GM21825 (cell line): ENCODE data around the gene MRPL58.
A peak's percentile ranks its signal among the peaks of the same experiment; 100 is the strongest.

Source experiments
- ATAC-seq: cut with Tn5 transposase; IDR thresholded peaks from one replicate; pipeline ENCODE4 v1.9.1; 2021; ENCODE audit warnings: mild to moderate bottlenecking, moderate library complexity; ENCODE audit not compliant: unreplicated experiment

Gene MRPL58

DNA sequence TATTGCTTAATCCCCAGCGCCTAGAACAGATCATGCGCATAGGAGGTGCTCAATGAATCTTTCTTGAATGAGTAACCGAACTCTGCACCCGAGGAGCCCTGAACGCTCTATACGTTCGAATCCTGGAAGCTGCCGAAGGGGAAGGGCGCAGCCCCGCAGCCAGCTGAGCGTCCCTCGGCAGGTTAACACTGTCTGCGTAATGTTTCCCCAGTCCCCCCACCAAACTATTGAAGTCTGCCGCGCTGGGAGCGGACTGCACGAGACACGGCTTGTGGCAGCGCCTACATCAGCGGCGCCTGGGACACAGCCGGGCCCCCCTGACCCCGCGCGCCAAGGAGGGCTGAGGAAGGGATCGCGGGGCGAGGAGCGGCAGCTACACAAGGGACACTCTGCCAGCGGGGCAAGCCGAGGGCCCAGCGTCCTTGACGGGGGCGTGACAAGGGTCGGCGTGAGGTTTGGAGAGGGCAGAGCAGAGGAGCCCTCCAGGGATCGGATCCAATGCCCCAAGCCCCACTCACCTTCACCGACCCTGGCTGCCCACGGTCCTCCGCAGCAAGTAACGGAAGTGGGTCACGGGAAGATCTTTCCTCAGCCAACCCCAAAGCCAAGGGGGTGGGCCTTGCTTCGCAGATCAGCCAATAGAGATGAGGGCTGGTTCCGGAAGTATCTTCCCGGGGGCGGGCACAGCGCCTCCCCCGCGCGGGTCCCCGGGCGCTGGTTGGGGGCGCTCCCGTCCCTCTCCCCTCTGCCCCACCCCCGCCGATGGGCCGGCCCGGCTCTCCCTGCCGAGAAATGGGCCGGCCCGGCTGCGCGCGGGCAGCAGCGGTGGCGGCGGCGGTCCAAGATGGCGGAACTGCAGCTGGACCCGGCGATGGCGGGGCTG lies 34.2 kb downstream of the MRPL58 start, which contains the start of the genes ATP5PD and KCTD2:
TSS of gene ATP5PD (minus strand) at position 563 of the 883 bp plus-strand sequence. CDS start 4,319 bp downstream, outside the sequence.
TSS of gene KCTD2 (plus strand) at position 819 of the 883 bp plus-strand sequence. CDS start at position 845, 26 bp downstream.
- peak; percentile 88 for ATAC-seq

DNA sequence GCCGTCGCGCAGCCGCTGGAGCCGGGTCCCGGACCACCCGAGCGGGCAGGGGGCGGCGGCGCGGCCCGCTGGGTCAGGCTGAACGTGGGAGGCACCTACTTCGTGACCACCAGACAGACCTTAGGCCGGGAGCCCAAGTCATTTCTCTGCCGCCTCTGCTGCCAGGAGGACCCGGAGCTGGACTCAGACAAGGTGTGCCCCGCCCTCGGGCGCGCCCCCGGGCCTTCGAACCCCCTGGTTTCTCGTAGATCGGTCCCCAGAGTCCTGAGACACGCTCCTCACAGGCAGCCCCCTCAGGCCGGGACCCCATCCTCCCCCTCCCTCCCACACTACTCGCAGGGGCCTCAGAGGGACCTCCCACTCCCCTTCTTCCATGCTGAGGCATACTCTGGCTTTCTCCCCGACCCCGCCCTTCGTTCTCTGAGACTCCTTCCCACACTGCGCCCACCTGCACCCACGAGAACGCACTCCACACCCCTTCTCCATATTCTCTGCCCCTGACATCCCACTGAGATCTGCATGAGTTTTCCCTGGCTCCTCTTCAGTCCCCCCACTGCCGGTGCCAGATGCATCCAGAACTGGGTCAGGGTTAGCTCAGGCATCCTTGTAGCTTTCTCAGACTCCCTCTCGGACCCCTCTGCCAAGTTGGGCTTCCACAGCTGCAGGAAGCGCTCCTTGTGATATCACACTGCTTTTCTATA lies 35.1 kb downstream of the MRPL58 start:
- peak; percentile 26 for ATAC-seq

DNA sequence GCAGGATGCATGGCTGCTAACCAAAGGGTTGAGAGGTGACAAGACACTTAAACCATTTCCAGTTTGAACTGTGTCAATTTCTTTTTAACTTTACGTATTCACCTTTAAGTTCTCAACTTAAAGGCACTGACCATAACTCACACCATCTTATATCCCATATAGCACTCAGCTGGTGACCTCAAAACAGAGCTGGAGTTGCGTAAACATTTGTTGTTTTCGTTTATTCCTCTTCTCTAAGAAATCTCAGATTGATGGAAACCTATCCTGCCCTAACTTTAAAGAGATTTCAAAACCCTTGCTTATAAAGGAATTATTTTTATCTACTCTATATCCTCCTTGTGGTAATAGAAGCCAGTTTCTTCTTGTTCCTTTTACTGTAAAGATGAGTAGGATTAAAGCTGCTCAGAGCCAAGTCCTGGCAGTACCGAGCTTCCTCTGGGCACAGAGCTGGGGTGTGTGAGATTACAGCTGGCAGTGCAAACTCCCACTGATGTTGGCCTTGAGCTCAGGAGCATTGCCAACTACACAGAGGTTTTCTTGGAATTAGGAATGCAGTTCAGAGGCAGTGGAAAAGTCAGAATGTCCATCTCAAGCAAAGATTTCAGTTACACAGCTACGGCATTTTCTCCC lies 35.9 kb downstream of the MRPL58 start:
- no peak for ATAC-seq

DNA sequence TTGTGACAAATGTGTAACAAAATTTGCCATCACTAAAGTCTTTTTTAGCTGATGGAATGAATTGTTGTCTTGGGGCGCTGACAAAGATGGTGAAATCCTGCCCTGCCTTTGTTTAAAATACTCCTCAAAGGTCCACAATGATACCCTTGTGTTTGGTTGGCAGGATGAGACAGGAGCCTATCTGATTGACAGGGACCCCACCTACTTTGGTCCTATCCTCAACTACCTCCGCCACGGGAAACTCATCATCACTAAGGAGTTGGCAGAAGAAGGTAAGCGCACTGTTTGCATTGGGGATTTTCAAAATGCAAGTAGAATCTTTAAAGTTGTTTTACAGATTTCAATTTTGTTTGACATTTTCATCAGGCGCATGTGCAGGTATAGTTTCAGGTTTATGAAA lies 36.6 kb downstream of the MRPL58 start:
- no peak for ATAC-seq

DNA sequence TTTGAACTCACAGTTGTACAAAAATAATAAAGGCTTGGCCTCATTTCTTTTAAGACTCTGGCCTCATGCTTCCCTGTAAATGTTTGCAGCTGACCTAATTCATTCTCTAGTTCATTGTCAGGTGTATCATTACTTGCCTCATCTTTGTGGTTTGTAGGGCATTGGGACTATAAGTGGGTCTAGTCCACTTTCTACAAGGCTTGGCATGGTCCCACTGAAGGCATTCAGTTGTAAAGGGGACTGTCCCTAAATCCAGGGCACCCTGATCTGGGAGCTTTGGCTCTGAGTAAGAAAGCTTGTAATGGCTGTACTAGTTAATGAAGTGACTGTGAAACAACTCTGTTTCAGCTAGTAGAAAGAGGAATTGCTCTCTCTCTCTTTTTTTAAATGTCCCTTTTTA lies 37.2 kb downstream of the MRPL58 start:
- no peak for ATAC-seq

DNA sequence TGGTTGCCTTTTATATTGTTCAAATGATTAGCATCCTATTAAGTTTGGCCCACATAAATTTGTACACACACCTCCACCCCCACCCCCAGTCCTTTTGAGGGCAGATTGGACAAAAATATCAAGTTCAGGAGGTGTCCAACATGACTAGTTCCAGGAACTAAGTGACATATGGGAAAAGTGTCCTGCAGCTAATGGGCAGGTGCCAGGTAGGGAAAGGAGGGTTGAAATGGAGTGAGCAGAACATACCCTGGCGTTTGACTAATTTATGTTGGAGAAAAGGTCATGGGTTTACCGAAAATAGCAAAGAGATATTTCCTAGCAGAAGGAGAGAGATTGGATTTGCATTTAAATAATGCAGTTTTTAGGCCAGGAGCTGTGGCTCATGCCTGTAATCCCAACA lies 39.5 kb downstream of the MRPL58 start:
- ATAC-seq = no peak

DNA sequence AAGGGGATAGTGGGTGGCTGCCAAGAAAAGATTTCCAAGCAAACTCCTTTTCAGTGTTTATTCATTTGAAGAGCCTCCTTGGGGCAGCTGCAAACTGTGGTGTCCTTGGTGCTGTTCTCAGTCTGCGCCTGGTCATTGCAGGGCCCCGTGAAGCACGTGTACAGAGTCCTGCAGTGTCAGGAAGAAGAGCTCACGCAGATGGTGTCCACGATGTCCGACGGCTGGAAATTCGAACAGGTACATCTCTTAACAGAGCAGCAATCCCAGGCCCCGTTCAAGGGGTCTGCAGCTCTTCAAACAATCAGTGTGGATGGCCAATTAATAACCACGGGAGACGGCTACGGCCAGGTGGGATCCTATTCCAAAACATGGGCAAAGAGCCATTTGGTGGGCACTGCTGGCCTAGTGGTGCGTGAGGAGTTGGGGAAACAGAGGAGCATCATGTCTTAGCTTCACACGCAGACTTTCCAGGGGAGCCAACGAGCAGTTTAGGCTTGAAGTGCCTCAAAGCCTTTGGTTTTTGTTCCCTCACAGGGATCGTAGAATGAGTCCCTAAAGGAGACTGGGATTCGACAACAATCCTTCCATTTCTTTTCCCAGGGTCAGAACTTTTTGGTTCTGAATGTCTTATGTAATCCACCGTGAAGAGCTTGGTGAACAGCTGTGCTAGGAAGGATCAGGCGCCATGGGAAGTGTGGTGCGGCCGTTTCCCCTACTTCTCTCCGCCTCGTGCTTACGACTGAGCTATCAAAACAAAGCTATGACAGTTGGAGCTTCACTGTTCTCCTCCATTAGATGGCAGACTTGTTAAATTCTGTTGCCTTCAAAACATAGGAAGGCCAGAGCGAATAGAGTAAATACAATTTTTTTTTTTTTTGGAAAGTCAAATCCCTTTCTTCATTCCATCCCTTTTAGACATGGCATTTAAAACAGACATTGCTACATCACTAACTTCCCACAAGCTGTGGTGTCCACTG lies 47.2 kb downstream of the MRPL58 start:
- ATAC-seq = no peak

DNA sequence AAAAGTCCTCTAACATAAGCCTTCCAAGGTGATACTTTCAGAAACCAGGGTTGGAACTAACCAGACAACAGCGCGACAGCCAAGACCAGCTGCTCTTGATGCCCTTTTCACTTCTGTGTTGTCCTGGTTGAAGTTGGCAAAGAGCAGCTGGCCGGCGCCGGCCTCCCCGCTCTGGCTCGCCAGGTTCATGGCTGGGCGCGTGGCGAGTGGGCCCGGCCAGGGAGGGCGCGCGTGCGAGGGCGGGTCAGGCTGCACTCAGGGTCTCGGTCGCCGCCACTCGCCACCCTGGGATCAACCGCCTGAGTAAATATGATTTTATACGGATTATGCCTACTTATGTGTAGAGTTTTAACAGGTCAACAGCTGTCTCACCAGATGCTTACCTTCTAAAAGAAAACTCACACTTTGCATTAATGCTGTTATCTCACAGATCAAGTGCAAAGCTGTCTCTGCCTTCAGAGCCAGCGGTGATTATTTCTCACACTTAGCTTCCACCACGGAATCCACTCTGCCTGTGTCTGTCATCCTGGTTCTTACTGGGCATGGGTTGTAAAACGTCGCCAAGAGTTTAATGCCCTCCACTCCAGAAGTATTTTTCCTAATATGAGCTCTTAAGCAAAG lies 48.1 kb downstream of the MRPL58 start:
- no peak for ATAC-seq

DNA sequence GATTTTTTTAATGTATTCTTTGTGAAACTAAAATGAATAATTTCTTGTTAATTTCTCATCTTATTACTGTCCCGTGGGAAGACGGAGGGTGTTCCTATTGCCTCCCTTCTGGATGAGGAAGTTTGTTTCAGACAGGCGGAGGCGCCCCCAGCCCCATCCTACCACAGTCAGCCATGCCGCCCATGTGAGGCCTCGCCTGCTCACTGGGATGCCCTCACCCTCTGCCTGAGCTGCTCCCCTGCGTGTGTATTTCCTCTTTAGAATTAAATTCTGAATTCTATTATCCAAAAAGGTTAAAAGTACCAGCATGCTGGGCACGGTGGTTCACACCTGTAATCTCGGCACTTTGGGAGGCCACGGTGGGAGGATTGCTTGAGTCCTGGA lies 48.6 kb downstream of the MRPL58 start:
- no peak for ATAC-seq

DNA sequence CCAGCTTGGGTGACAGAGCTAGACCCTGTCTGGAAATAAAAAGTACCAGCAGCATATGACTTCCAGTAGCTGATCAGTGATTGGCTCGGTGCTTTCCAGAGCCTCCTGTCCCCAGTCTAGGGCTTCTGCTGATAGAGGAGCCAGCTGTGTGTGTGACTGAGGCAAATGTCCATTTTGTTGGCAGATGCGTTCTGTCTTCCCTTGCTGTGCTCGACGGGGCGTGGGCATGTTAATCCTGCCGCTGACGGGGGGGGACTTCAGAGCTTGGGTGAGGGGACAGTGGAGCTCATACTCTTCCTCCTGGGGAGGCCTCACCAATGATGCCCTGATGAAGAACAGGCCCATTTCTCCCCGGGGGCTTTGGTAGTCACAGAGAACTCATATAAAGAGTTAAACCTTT lies 49.1 kb downstream of the MRPL58 start:
- ATAC-seq = no peak

DNA sequence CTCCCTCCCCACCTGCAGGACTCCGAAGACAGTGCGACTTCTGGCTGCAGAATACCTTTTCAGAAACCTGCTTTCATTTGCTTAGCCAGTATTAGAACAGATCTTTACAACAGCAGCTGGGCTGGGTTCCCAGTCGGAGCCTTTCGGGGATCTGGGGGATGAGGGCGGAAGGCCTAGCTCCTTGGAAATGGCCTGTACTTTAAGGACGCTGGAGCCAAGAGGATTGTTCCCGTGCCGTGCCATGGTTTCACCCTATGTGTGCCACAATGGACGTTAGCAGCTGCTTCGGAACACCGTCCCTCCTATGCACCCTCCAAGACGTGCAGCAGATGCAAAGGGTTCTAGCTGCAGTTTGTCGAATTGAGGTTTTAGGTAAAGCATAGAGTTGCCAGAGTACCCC lies 50.7 kb downstream of the MRPL58 start:
- no peak for ATAC-seq

DNA sequence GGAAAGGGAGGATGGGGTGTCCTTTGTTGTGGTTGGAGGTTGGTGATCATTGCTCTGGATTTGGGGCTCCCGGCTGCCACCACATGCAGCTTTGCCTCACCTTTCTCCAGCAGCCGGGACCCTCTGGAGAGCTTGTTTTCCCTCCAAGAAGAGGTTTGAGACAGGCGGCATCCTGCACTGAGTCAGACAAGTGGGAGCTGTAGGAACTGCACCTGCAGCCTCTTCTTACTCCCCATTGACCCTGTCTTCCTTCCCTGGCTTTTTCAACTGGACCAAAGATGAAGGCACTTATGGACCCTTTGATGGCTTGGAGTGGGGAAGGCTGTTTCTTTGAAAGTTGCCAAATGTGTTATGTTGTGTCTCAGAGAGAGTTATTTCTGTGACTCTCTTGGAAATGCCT lies 51.2 kb downstream of the MRPL58 start:
- ATAC-seq = no peak

DNA sequence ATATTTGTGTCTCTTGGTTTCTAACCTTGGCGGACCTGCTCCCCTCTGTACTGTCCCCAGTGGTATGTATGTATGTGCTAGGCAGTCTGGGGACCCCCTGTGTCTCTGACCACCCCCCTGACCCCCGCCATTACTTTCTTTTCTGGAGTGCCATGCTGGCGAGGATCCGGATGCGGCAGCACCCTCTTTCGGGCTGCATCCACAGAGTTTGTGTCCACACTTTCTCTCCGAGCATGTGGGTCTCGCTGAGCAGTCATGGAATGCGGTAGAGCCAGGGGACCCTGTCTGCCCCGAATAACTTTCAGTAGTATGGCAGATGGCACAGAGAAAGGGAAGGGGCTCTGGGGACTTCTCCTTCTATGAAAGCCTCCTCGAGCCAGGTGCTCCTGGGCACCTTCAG lies 51.6 kb downstream of the MRPL58 start:
- no peak for ATAC-seq

DNA sequence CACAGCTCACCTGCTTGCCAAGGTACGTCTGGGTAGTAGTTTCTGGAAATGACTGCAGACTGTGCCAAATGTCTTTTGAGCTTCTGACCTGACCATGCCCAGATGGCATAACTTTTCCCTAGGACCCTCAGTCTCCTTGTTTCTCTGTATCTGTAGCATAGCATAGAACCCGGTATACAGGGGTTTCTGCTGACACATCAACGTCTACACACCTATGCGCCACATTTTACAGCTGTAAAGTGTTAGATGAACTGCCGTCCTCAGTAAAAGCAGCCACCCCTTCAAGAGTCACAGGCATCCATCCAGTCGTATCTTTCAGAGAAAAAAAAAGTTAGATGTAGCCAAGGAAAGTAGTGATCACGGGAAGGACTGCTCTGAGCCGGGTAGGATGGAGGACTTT lies 52.0 kb downstream of the MRPL58 start:
- no peak for ATAC-seq

DNA sequence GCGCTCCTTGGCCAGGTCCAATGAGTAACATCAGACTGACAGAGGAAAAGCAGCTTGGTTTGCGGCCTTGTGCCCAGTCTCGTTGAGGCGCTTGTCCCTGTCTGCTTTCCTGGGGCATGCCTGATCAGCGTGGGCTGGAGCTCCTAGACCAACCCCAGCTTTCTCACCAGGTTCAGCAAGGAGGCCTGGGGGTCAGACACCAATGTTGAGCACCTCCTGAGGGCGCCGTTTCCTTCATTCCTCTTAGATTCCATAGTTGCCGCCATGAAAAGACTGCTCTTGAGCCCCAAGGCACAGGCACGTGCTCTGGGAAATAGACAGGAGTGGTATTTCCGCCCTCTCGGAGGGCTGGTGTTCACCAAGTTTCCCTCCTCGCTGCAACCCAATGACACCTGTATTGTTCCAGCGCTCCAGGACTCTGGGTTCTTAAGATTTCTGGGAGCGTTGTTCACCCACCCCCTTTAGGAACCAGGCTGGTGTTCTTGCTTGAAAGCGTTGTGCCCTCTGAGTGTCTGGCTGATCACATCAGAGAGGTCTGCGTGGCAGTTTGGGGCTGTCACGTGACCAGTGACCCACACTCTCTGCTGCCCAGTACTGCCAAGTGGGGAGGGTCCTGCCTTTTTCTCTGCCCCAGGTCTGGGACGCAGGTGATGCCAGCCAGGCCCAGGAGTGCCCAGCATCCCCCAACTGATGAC lies 52.5 kb downstream of the MRPL58 start:
- no peak for ATAC-seq

DNA sequence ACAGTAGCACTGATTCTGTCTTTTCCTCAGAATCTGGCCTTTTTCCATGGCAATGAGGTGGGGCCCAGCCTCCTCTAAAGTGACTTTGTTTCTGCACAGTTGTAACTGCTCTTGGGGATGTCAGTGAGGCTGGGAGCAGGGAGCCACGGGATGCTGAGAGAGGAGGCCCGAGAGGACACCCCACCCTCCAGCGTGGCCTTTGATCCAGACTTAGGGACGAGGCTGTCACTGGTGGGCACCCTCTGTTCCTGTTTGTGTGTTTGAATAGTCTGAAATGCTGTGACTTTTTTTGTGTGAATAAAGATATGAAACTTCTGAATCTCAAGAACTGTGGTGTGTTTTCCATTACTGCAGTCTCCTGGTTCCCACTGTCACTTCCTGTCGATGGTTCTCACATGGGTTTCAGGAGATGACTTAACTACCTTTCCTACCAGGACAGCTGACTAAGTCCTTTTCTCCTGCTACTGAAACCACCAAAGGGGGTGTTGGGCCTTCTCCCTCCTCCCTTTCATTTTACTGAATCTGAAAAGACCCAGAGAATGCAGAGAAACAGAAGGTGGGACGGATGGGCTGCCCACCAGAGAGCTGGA lies 53.2 kb downstream of the MRPL58 start:
- ATAC-seq = no peak

DNA sequence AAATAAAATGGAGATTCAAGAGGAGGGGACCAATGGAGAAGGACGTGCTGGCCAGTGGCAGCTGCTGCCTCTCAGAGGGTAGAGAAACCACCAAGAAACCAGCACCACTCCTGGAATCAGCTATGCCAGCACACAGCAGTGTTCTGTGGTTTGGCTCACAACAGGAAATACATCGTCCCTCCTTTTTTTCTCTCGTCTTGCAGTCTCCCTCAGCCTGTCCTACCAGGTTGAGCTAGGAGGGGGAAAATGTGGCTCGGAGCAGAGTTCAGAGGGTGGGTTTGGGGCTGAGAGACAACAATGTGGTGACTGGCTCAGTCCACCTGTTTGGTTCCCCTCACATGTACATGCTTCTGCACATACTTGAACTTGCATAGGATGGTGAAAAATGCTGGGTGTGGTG lies 55.4 kb downstream of the MRPL58 start:
- no peak for ATAC-seq

DNA sequence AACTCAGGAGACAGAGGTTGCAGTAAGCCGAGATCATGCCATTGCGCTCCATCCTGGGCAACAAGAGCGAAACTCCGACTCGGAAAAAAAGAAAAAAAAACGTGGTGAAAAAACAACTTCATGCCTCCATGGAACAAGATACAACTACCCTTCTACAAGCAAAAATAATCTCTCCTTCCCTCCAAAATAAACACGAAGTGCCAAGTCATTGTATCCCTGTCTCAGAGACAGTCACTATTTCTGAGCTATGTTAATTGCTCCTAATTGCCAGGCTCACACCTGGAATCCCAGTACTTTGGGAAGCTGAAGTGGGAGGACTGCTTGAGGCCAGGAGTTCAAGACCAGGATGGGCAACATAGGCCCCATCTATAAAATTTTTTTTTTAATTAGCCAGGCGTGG lies 56.3 kb downstream of the MRPL58 start:
- ATAC-seq = no peak

DNA sequence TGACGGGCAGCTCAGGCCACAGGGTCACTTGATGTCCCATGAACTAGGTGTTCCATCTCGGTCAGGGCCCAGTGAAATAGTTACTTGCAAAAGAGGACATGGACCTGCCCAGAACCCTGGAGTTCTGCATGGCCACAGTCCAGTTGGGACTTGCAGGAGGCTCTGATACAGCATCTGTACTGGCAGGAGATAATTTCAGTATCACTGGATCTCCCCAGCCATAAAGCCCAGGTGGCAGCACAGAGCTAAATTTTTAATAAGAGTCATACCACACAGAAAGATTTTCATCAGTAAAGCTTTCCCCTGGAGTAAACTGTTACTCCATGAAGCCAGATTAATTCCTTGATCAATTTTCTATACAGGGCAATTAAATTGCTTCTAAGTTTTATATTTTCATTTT lies 57.3 kb downstream of the MRPL58 start:
- no peak for ATAC-seq
